Lower lobe of right lung (tissue), 2 donors: Measurements from ENCODE around the gene PTH. TPM values are rescaled to one million over a fixed set of nuclear protein-coding genes. Genes with fewer than 3 reads are reported as not detected.

Experiments used
- ATAC-seq, 2 donors: fragments of 200-7000 bp; cut with Tn5 transposase; one replicate each; pipeline ENCODE4 v1.9.1; 2020 to 2022; ENCODE audit warnings: mild to moderate bottlenecking in 2 of 2, moderate library complexity in 2 of 2
- DNase-seq: peaks from one replicate; pipeline ENCODE4 v3.0.0-alpha.2; 2020
- H3K27ac ChIP-seq: fragments of 200-600 bp; one replicate; pipeline ENCODE4 v1.8.0; 2022
- H3K27me3 ChIP-seq: fragments of 200-600 bp; one replicate; pipeline ENCODE4 v1.8.0; 2022; ENCODE audit warnings: low read depth
- H3K36me3 ChIP-seq: fragments of 200-600 bp; one replicate; pipeline ENCODE4 v1.8.0; 2022; ENCODE audit warnings: mild to moderate bottlenecking
- H3K4me1 ChIP-seq: fragments of 200-600 bp; one replicate; pipeline ENCODE4 v1.8.0; 2022
- H3K4me3 ChIP-seq: fragments of 200-600 bp; one replicate; pipeline ENCODE4 v1.8.0; 2022; ENCODE audit warnings: mild to moderate bottlenecking
- H3K9me3 ChIP-seq: fragments of 200-600 bp; one replicate; pipeline ENCODE4 v1.8.0; 2022
- intact Hi-C: fragments of 100-400 bp; cut with DNase I; formaldehyde crosslinking; loops from one replicate; pipeline ENCODE4 v1.11.0; 2022
- long read RNA-seq: library from polyadenylated mRNA; unstranded; transcript quantifications from one replicate; pipeline ENCODE4 v2.0.0, GENCODE V29; 2021
- total RNA-seq: library from RNA; stranded (reverse); fragmentation: NEBNext Ultra II Directional; extraction: Animal tissue kit (Norgen Biotek cat#: 25700); gene quantifications from one replicate; pipeline ENCODE4 v1.2.1, GENCODE V29; 2021
- TF ChIP-seq, protein P1 (sequence below): fragments of 200-600 bp; IDR thresholded peaks from one replicate; pipeline ENCODE4 v1.8.0; 2022; ENCODE audit warnings: antibody characterized with exemption, mild to moderate bottlenecking
- donor health status: DM: no; HTN: yes; CAD: no; lungs with severe emphysema.

The PTH gene
- not detected for total RNA-seq
- long read RNA-seq = 0 reads

- H3K4me1 ChIP-seq = no peaks in the 10 kb centered on the region
- H3K27ac ChIP-seq = no peak within 1 kb of the TSS
- intact Hi-C loops = no loop called here
- no peaks in the 10 kb centered on the region for H3K9me3 ChIP-seq
- no peak for ATAC-seq
- H3K36me3 ChIP-seq = no peaks in the 10 kb centered on the region
- no peak within 1 kb of the TSS for H3K4me3 ChIP-seq
- TF ChIP-seq, protein P1, sequence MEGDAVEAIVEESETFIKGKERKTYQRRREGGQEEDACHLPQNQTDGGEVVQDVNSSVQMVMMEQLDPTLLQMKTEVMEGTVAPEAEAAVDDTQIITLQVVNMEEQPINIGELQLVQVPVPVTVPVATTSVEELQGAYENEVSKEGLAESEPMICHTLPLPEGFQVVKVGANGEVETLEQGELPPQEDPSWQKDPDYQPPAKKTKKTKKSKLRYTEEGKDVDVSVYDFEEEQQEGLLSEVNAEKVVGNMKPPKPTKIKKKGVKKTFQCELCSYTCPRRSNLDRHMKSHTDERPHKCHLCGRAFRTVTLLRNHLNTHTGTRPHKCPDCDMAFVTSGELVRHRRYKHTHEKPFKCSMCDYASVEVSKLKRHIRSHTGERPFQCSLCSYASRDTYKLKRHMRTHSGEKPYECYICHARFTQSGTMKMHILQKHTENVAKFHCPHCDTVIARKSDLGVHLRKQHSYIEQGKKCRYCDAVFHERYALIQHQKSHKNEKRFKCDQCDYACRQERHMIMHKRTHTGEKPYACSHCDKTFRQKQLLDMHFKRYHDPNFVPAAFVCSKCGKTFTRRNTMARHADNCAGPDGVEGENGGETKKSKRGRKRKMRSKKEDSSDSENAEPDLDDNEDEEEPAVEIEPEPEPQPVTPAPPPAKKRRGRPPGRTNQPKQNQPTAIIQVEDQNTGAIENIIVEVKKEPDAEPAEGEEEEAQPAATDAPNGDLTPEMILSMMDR = no peak
- no peak for DNase-seq
- no peaks in the 10 kb centered on the region for H3K27me3 ChIP-seq
These were observed at the start of gene PTH for GRCh38 chr11:13495929-13496328. TSS of gene PTH (minus strand) at chr11:13495997. CDS start at chr11:13492855, 3,142 bp downstream.

- Histone ChIP-seq H3K4me1 (no peaks in the 10 kb centered on the region), H3K36me3 (no peaks in the 10 kb centered on the region), H3K27me3 (no peaks in the 10 kb centered on the region), H3K9me3 (peaks cover 7% of the 10 kb centered on the region), H3K4me3 (no peak overlapping the region), H3K27ac (no peak overlapping the region)
- DNase-seq = no peak
- intact Hi-C loops = no loop called here
- TF ChIP-seq, protein P1 = no peak
- ATAC-seq = no peak
These were observed 42.2 kb upstream of the PTH start for GRCh38 chr11:13538044-13538443.

DNA sequence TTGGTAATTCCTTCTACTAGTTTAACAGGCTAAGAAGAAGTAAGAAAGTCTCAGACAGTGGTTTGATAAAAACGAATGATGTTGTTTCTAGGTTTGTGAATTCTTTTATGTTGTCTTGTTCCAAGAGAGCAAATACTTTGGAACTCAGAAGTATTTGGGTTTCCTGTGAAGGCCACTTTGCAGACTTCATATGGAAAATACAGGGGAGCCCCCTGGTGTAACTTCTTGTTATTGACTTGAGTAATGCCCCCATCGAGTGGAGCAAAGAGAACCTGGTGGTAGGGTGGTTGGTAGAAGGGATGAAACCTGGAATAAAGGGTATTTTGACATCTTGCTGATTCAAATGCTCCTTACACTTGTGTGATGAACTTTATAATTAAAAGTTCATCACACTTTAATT is 40.0 kb upstream of the PTH start:
- H3K27me3 ChIP-seq = no peaks in the 10 kb centered on the region
- no peak for ATAC-seq
- H3K36me3 ChIP-seq = no peaks in the 10 kb centered on the region
- TF ChIP-seq, protein P1 = no peak
- no peak for DNase-seq
- no peak overlapping the region for H3K4me3 ChIP-seq
- intact Hi-C loops = no loop called here
- no peaks in the 10 kb centered on the region for H3K4me1 ChIP-seq
- H3K27ac ChIP-seq = no peak overlapping the region
- H3K9me3 ChIP-seq = peaks cover 7% of the 10 kb centered on the region

- no peak for ATAC-seq
- TF ChIP-seq, protein P1 = no peak
- no peak for DNase-seq
- no peaks in the 10 kb centered on the region for H3K4me1 ChIP-seq
- no peaks in the 10 kb centered on the region for H3K27me3 ChIP-seq
- H3K36me3 ChIP-seq = no peaks in the 10 kb centered on the region
- intact Hi-C loops = no loop called here
- peaks cover 7% of the 10 kb centered on the region for H3K9me3 ChIP-seq
- no peak overlapping the region for H3K27ac ChIP-seq
- H3K4me3 ChIP-seq = no peak overlapping the region
These were observed 38.6 kb upstream of the PTH start for GRCh38 chr11:13534358-13534757.

- no peak overlapping the region for H3K4me3 ChIP-seq
- H3K27me3 ChIP-seq = no peaks in the 10 kb centered on the region
- ATAC-seq = no peak
- no peak for DNase-seq
- TF ChIP-seq, protein P1 = no peak
- H3K27ac ChIP-seq = no peak overlapping the region
- H3K9me3 ChIP-seq = no peaks in the 10 kb centered on the region
- intact Hi-C loops = no loop called here
- H3K4me1 ChIP-seq = no peaks in the 10 kb centered on the region
- no peaks in the 10 kb centered on the region for H3K36me3 ChIP-seq
These were observed 29.5 kb upstream of the PTH start for GRCh38 chr11:13525257-13525656.

- Histone ChIP-seq H3K36me3 (no peaks in the 10 kb centered on the region), H3K4me1 (no peaks in the 10 kb centered on the region), H3K27ac (no peak overlapping the region), H3K27me3 (peaks cover 7% of the 10 kb centered on the region), H3K4me3 (no peak overlapping the region), H3K9me3 (no peaks in the 10 kb centered on the region)
- no peak for ATAC-seq
- intact Hi-C loops = no loop called here
- no peak for DNase-seq
- TF ChIP-seq, protein P1 = no peak
These were observed 7.6 kb upstream of the PTH start for GRCh38 chr11:13503393-13503792.
